ENCODE measurements around the gene ATP5ME.

- TF ChIP-seq, protein P1, sequence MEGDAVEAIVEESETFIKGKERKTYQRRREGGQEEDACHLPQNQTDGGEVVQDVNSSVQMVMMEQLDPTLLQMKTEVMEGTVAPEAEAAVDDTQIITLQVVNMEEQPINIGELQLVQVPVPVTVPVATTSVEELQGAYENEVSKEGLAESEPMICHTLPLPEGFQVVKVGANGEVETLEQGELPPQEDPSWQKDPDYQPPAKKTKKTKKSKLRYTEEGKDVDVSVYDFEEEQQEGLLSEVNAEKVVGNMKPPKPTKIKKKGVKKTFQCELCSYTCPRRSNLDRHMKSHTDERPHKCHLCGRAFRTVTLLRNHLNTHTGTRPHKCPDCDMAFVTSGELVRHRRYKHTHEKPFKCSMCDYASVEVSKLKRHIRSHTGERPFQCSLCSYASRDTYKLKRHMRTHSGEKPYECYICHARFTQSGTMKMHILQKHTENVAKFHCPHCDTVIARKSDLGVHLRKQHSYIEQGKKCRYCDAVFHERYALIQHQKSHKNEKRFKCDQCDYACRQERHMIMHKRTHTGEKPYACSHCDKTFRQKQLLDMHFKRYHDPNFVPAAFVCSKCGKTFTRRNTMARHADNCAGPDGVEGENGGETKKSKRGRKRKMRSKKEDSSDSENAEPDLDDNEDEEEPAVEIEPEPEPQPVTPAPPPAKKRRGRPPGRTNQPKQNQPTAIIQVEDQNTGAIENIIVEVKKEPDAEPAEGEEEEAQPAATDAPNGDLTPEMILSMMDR (IDR thresholded peaks at IDR 0.05; ENCODE audit: low read length): no peak
- no peak for TF ChIP-seq EZH2 (IDR thresholded peaks at IDR 0.05; ENCODE audit: borderline replicate concordance, low read length)
Observed at GRCh38 chr4:661881-662761, 12.0 kb downstream of the ATP5ME start.

Measured in OCI-LY1 (cell line).